Psoas muscle (tissue), 8 donors: ENCODE results near the gene PTPRM. TPM values are rescaled to one million over a fixed set of nuclear protein-coding genes. Genes with fewer than 3 reads are reported as not detected.
A peak's percentile ranks its signal among the peaks of the same experiment; 100 is the strongest.

Source experiments
- ATAC-seq, 4 donors: fragments of 200-7000 bp; cut with Tn5 transposase; one replicate each; pipeline ENCODE4 v1.9.1; 2020; ENCODE audit warnings: moderate library complexity in 3 of 4, mild to moderate bottlenecking in 2 of 4
- DNase-seq, 2 donors: peaks; one replicate each; pipeline ENCODE4 v3.0.0-alpha.2; 2020
- H3K27ac ChIP-seq: fragments of 200-600 bp; one replicate; pipeline ENCODE4 v1.8.0; 2022
- H3K27me3 ChIP-seq, 3 donors: fragments of 200-600 bp in 1 of 3; one replicate each; pipeline versions ENCODE4 v1.6.1 to v1.8.0; 2013 to 2022; ENCODE audit warnings: low read length in 2 of 3, mild to moderate bottlenecking in 2 of 3, moderate library complexity in 1 of 3; ENCODE audit not compliant: insufficient read depth in 3 of 3
- H3K36me3 ChIP-seq, 2 donors: fragments of 200-600 bp in 1 of 2; one replicate each; pipeline versions ENCODE4 v1.6.1 to v1.8.0; 2013 to 2022; ENCODE audit warnings: low read depth in 1 of 2, mild to moderate bottlenecking in 1 of 2, moderate library complexity in 1 of 2; ENCODE audit not compliant: insufficient read depth in 1 of 2
- H3K4me1 ChIP-seq: fragments of 200-600 bp; one replicate; pipeline ENCODE4 v1.8.0; 2022
- H3K4me3 ChIP-seq: fragments of 200-600 bp; one replicate; pipeline ENCODE4 v1.8.0; 2022; ENCODE audit warnings: mild to moderate bottlenecking
- H3K9me3 ChIP-seq: fragments of 200-600 bp; one replicate; pipeline ENCODE4 v1.8.0; 2022
- CTCF ChIP-seq: fragments of 200-600 bp; IDR thresholded peaks from one replicate; pipeline ENCODE4 v1.8.0; 2022; ENCODE audit warnings: antibody characterized with exemption
- WGBS, 3 donors: extraction: QIAGEN DNeasy Blood & Tissue Kit; methylation state at CpG; one replicate each; pipeline versions ENCODE4 v1.1.6 to v1.1.7; 2013; 5-methylcytosine and 5-hydroxymethylcytosine counted together
- intact Hi-C, 2 donors: fragments of 100-400 bp; cut with DNase I; formaldehyde crosslinking; loops; one replicate each; pipeline versions ENCODE4 v1.11.0 to v1.14.2; 2022
- polyA plus RNA-seq, 3 donors: library from polyadenylated mRNA; stranded (reverse); fragments of 200-250 nt; gene quantifications; one replicate each; pipeline ENCODE4 v1.2.3, GENCODE V29; 2013
- total RNA-seq, 4 donors: library from RNA; stranded (reverse); fragmentation: NEBNext Ultra II Directional in 2 of 4; extraction: Animal tissue kit (Norgen Biotek cat#: 25700) in 2 of 4; gene quantifications; one replicate each; pipeline versions ENCODE4 v1.2.1 to v1.2.4, GENCODE V29; 2021 to 2023
- donor health status: healthy with polysubstance abuse.
- donor health status: DM: no; HTN: no; CAD: no; lungs with moderate emphysema.
- donor health status: Bipolar disorder and iron deficiency.
- donor health status: healthy.
- donor health status: DM: yes; HTN: yes; CAD: no.
- donor health status: DM: no; HTN: no; CAD: no.
- donor health status: DM: no; HTN: no; CAD: no.
- donor health status: DM: yes; HTN: yes; CAD: no.

Gene PTPRM
- total and polyA plus RNA-seq, 7 donors, result 27.4 to 78.9 (median 39.0) TPM

- WGBS, 3 donors, result 26 to 49% (median 33%) methylated on average over 3 of the region's 3 CpGs
- no peak for TF ChIP-seq CTCF
- H3K27ac ChIP-seq, result peak overlapping the region; percentile 56
- intact Hi-C loops, result no loop called here
- ATAC-seq (peak; percentile 67 to 92 (median 74)), DNase-seq (no peak)
- H3K4me3 ChIP-seq, result no peak overlapping the region
- no peaks in the 10 kb centered on the region for H3K27me3 ChIP-seq
- peaks cover 19% of the 10 kb centered on the region for H3K4me1 ChIP-seq
- H3K9me3 ChIP-seq, result no peaks in the 10 kb centered on the region
- no peaks in the 10 kb centered on the region for H3K36me3 ChIP-seq
Observed at GRCh38 chr18:7889515-7889914, 322.4 kb downstream of the PTPRM start.

- WGBS, 3 donors, result 22 to 25% (median 25%) methylated on average over 2 of the region's 2 CpGs
- ATAC-seq, result peak; percentile 41 to 72 (median 59)
- peak overlapping the region; percentile 56 for H3K27ac ChIP-seq
- H3K36me3 ChIP-seq, result no peaks in the 10 kb centered on the region
- peaks cover 19% of the 10 kb centered on the region for H3K4me1 ChIP-seq
- TF ChIP-seq CTCF, result no peak
- no peaks in the 10 kb centered on the region for H3K27me3 ChIP-seq
- no peak overlapping the region for H3K4me3 ChIP-seq
- intact Hi-C loops, result no loop called here
- DNase-seq, result no peak
- no peaks in the 10 kb centered on the region for H3K9me3 ChIP-seq
Observed at GRCh38 chr18:7890075-7890474, 323.0 kb downstream of the PTPRM start.

- WGBS, 3 donors, result 85 to 91% (median 89%) methylated on average over 6 of the region's 6 CpGs
- H3K4me1 ChIP-seq, result peaks cover 28% of the 10 kb centered on the region
- no peak overlapping the region for H3K4me3 ChIP-seq
- no peaks in the 10 kb centered on the region for H3K27me3 ChIP-seq
- no peak for DNase-seq
- intact Hi-C loops, result no loop called here
- no peak for ATAC-seq
- no peak overlapping the region for H3K27ac ChIP-seq
- H3K9me3 ChIP-seq, result no peaks in the 10 kb centered on the region
- no peak for TF ChIP-seq CTCF
- H3K36me3 ChIP-seq, result no peaks in the 10 kb centered on the region
Observed at GRCh38 chr18:7892556-7892955, 325.4 kb downstream of the PTPRM start.

- ATAC-seq, result no peak
Observed at GRCh38 chr18:7894592-7894991, 327.5 kb downstream of the PTPRM start.

More at GRCh38 chr18:7894592-7894991, 327.5 kb downstream of the PTPRM start:
- no peak for TF ChIP-seq CTCF
- no peak for DNase-seq
- WGBS, 3 donors, result 85 to 88% (median 85%) methylated on average over 1 of the region's 1 CpG
- H3K27ac ChIP-seq, result no peak overlapping the region
- H3K27me3 ChIP-seq, result no peaks in the 10 kb centered on the region
- no peaks in the 10 kb centered on the region for H3K9me3 ChIP-seq
- peaks cover 30% of the 10 kb centered on the region for H3K4me1 ChIP-seq
- intact Hi-C loops, result no loop called here
- no peak overlapping the region for H3K4me3 ChIP-seq
- no peaks in the 10 kb centered on the region for H3K36me3 ChIP-seq
